GM19468 (cell line): ENCODE results near the gene PABPN1L.
"Not testable (repeated sequence)": the region's sequence is repeated elsewhere in the genome, so short reads cannot be mapped to it uniquely, and the experiment has no call there.

Source experiments
- ATAC-seq: cut with Tn5 transposase; IDR thresholded peaks from one replicate; pipeline ENCODE4 v1.9.1; 2021; ENCODE audit warnings: mild to moderate bottlenecking, moderate library complexity, moderate number of reproducible peaks; ENCODE audit not compliant: unreplicated experiment; ENCODE audit errors: extremely low read depth

PABPN1L gene

GRCh38 chr16:88902744-88903143 is 36.3 kb upstream of the PABPN1L start:
- ATAC-seq, result no peak

DNA sequence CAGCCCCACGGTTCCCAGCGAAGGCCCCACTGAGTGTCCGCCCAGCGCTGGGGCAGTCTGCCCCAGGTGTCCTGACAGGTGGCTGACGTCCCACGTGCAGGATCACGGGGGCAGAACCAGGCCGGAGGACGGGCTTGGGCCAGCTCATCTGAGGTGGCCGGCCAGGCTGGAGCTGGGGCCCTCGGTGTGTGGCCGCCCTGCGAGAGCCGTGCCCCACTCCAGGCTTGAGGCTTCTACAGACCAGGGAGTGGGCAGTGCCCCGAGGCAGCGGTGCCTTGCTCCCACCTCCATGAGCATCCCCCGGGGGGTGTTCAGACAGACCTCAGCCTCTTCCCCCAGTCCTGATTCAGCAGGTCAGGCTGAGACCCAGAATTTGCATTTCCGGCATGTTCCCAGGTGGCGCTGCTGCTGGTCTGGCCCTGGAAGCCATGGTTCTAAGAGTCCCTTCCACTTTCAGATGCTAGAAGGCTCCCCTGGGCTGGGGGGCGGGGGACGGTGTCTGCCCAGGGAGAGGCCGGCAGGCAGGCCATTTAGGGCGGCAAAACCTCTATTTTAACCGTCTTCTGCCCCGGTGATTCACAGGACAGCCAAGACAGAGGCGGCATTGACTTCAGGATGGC is 35.4 kb upstream of the PABPN1L start:
- no peak for ATAC-seq

DNA sequence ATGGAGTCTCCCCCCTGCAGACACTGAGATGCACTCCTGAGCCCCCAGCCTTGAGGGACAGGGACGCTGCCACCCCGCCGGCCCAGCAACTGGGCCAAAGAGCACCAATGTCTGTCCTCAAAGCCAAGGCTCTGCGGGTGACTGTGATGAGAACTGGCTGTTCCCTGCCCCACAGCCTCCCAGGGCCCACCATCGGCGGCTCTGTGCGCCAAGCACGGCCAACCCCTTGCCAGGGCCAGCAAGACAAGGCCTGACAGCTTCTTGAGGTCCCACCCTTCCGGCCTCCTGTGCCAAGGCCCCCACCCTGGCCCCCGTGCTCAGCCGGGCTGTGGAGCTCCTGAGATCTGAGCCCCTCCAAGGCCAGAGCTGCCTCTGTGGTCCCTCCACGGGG is 34.2 kb upstream of the PABPN1L start:
- no peak for ATAC-seq

GRCh38 chr16:88899901-88900661 is 33.6 kb upstream of the PABPN1L start:
- no peak for ATAC-seq

- ATAC-seq, result no peak
Observed at GRCh38 chr16:88897696-88898425, 31.4 kb upstream of the PABPN1L start.

DNA sequence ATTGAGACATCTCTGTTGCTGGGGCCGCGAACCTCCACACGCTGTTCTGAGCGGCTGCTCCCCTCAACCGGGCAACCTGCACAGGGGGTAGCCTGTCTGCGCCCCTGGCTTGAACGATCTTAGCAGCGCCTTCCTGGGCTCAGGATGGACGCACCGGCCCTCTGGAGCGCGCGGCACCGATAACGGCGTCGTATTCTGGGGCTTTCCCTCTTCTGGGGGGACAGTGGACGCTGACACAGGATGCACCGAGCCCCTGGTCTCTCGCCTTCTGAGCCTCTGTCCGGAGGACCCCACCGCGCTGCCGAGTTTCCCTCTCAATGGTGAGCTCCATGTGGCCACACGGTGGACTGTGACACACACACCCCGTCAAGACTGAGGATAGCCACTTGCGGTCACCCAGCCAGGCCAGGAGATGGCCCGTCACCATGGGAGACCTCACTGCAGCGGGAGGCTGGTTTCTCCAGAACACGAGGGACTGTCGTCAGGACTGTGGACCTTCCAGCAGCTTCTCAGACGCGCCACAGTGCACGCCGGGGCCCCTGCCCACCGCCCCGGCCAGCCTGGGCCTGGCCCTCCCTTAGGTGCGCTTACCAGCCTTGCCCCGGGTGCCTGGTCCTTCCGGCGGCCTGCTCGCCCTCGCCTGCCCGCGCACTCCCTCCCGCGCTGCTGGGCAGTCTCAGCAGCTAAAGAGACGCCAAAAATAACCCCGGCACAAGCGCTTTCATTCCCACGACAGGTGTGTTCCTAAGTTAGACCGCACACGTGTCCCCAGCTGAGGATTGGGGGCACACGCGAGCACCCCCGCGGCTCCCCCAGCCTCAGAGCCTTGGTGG is 30.0 kb upstream of the PABPN1L start:
- no peak for ATAC-seq

- ATAC-seq, result no peak
Observed at GRCh38 chr16:88895335-88895734, 28.9 kb upstream of the PABPN1L start.

- ATAC-seq, result no peak
Observed at GRCh38 chr16:88894681-88895300, 28.3 kb upstream of the PABPN1L start.

DNA sequence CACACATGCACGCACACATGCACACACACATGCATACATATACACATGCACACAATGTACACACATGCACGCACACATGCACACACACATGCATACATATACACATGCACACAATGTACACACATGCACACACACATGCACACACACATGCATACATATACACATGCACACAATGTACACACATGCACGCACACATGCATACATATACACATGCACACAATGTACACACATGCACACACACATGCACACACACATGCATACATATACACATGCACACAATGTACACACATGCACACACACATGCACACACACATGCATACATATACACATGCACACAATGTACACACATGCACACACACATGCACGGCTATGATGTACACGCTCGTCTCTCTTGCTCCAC is 27.8 kb upstream of the PABPN1L start:
- not testable (repeated sequence) for ATAC-seq

- ATAC-seq, result no peak
Observed at GRCh38 chr16:88893127-88893968, 26.9 kb upstream of the PABPN1L start.

DNA sequence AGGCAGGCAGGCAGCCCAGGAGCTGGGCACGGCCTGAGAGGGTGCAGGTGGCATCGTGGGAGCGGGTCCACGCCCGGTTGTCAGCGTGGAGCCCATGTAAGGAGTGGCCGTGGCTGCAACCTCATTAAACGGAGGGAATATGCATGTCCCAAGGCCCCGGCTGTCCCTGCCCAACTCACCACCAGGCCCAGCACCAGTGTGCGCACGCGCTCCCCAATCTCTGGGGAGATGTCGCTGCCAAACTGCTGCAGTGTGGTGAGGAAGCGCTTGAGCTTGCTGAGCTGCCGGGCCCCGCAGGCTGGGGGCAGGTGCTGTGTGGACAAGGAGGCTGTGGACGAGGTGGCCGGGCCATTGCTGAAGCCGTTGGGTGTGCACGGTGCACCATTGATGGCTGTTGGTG is 25.6 kb upstream of the PABPN1L start:
- no peak for ATAC-seq

DNA sequence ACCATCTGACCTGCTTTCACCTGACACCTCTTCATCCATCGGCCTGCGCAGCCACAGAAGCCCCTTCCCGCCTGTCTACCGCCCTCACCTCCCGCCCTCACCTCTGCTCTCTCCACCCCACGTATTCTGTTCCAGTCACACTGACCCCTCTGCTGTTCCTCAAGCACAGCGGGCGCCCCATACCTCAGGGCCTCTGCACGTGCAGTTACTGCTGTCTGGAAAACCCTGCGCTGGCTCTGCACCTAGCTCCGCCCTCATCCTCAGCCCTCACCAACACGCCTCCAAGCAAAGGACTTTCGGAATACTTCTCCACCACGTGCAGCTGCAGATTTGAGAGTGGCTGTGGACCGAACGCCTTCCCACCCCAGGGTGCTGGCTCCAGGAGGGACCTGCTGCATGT is 24.6 kb upstream of the PABPN1L start:
- no peak for ATAC-seq

GRCh38 chr16:88889702-88890352 is 23.4 kb upstream of the PABPN1L start:
- ATAC-seq, result not testable (repeated sequence)

DNA sequence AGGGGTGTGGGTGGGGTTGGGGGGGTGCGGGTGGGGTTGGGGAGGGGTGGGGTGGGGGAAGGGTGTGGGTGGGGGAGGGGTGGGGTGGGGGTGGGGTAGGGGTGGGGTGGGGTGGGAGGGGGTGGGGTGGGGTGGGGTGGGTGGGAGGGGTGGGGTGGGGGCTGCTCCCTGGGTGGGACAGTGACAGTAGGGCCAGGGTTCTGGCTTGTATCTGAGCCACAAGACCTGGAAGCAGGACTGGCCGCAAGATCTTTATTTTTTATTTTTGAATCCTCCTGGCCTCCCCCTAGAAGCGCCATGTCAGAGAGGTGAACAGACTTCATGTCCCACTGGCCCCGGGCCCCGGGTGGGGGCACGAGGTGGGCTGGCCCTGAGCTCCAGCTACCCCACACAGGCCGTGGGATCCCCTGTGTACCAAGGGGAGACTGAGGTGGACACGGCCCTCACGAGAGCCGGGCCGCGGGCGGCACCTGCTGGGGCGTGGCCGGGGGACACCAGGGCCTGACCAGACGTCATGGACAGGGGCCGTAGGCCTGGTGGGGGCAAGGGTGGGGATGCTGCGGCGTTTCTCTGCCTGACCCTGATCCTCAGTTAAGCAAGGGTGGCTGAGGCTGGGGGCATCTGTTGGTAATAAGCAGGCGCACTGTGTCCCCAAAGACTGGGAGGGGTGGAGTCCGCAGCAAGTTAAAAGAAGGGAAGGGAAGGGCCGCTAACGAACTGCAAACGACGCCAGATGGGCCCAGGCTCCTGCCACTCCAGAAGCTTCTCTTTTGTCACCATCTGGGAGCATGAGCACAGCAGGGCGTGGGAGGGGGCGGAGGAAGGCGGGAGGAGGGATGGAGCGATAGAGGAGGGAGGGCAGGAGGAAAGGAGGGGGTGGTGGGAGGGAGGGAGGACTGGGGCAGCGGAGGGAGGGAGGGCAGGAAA is 22.3 kb upstream of the PABPN1L start:
- ATAC-seq, result no peak

DNA sequence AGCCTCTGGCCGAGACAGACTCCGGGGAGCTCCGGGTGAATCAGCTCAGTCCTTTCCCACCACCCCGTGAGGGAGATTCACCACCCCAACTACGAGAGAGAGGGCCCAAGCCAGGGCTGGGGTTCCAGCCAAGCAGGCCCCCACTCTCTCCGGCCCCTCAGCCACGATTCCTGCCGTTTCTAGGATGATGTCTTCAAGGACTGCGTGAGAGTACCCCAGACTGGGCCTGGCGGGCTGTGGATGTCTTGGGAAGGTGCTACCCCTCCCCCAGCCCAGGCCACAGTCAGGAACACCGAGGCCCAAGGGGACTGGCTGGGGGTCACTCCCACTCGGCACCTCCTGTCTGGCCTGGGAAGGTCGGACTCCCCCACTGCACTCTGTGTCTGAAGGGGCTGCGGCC is 21.6 kb upstream of the PABPN1L start:
- ATAC-seq, result no peak

- no peak for ATAC-seq
Observed at GRCh38 chr16:88886845-88887521, 20.5 kb upstream of the PABPN1L start.

GRCh38 chr16:88886420-88886844 is 20.0 kb upstream of the PABPN1L start:
- ATAC-seq, result no peak
